Measurements from ENCODE around the gene CIROP. TPM values are rescaled to one million over a fixed set of nuclear protein-coding genes. Genes with fewer than 3 reads are reported as not detected.

Gene CIROP
- total and polyA plus RNA-seq, 9 of the 15 experiments (the other 6 are each of a cell fraction or from before 2014, with no cell fraction given): not detected

DNA sequence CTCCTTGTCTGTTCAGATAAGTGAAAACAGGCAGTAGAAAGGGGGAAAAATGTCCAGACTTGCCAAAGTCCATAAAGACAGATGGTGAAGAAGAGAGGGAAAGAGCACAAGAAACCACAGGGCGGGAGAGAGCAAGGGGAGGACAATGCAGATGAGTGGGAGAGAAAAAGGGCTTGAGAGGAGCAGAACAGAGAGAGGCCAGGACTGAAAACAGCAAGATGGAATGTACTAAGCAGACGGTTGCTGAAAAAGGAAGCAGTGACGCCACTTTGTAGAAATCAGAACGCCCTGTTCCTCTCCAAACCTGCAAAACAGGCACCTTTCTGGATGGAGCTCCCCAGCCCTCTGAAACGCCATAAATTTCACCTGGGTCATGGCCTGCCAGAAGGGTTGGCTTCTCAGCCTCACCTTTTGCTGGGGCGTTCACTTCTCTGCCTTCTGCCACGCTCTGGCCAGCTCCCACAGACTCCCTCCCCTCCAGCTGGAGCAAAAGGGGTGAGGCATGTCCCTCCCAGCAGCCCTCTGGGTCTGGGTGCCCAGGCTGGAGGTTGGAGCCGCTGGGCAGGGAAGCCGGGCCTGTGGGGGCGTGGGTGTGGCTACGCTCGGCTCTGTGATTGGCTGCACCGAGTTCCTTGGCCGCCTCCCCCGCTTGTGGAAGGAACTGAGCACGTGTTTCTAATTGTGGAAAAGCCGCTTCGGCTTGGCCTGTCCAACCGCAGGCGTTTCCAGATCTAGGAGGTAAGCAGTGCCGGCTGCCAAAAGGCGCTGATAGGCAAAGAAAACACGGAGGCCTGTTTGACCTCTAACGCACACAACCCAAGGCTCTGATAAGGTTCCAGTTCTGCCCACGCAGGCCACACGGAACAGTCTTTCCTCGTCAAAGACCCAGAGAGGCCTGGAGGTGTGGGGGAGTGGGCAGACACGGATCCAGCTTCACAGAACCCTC lies 49.3 kb upstream of the CIROP start (continued):
- no peak for TF ChIP-seq ZNF766 (CRISPR knock-in tag; conservative IDR thresholded peaks at IDR 0.05)
- TF ChIP-seq ZNF668 (CRISPR knock-in tag; IDR thresholded peaks at IDR 0.05): peak; percentile 24; the same call in 1 of the 2 replicates
- no peak for TF ChIP-seq PHB (CRISPR knock-in tag; IDR thresholded peaks at IDR 0.05)
- no peak for TF ChIP-seq ZNF384 (IDR thresholded peaks at IDR 0.05; ENCODE audit: low read depth, low read length)
- no peak for TF ChIP-seq CSDE1 (IDR thresholded peaks at IDR 0.05)
- no peak for TF ChIP-seq TAF7 (tag; IDR thresholded peaks at IDR 0.05)
- TF ChIP-seq, protein P1, sequence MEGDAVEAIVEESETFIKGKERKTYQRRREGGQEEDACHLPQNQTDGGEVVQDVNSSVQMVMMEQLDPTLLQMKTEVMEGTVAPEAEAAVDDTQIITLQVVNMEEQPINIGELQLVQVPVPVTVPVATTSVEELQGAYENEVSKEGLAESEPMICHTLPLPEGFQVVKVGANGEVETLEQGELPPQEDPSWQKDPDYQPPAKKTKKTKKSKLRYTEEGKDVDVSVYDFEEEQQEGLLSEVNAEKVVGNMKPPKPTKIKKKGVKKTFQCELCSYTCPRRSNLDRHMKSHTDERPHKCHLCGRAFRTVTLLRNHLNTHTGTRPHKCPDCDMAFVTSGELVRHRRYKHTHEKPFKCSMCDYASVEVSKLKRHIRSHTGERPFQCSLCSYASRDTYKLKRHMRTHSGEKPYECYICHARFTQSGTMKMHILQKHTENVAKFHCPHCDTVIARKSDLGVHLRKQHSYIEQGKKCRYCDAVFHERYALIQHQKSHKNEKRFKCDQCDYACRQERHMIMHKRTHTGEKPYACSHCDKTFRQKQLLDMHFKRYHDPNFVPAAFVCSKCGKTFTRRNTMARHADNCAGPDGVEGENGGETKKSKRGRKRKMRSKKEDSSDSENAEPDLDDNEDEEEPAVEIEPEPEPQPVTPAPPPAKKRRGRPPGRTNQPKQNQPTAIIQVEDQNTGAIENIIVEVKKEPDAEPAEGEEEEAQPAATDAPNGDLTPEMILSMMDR (IDR thresholded peaks at IDR 0.05 in 2 of 3, conservative IDR thresholded peaks at IDR 0.05 in 1 of 3; ENCODE audit: insufficient read depth in 2 of 3, low read depth in 1 of 3, low read length in 3 of 3): no peak
- no peak for TF ChIP-seq ZNF140 (CRISPR knock-in tag; IDR thresholded peaks at IDR 0.05)
- no peak for TF ChIP-seq HMG20A (CRISPR knock-in tag; conservative IDR thresholded peaks at IDR 0.05)
- TF ChIP-seq KDM1A (IDR thresholded peaks at IDR 0.05): peak; percentile 62 to 63
- TF ChIP-seq ZZZ3 (IDR thresholded peaks at IDR 0.05): no peak
- TF ChIP-seq YBX1 (IDR thresholded peaks at IDR 0.05): no peak
- TF ChIP-seq NCOA4 (IDR thresholded peaks at IDR 0.05; ENCODE audit: partially characterized antibody): no peak
- TF ChIP-seq RBM25 (IDR thresholded peaks at IDR 0.05; ENCODE audit: low read depth, low read length, severe bottlenecking): no peak
- TF ChIP-seq, protein P2, sequence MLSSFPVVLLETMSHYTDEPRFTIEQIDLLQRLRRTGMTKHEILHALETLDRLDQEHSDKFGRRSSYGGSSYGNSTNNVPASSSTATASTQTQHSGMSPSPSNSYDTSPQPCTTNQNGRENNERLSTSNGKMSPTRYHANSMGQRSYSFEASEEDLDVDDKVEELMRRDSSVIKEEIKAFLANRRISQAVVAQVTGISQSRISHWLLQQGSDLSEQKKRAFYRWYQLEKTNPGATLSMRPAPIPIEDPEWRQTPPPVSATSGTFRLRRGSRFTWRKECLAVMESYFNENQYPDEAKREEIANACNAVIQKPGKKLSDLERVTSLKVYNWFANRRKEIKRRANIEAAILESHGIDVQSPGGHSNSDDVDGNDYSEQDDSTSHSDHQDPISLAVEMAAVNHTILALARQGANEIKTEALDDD (IDR thresholded peaks at IDR 0.05): no peak
- no peak for TF ChIP-seq MYBL2 (IDR thresholded peaks at IDR 0.05; ENCODE audit: low read depth)
- no peak for TF ChIP-seq MYBL2 (CRISPR knock-in tag; IDR thresholded peaks at IDR 0.05; ENCODE audit: borderline replicate concordance)
- TF ChIP-seq, protein P3, sequence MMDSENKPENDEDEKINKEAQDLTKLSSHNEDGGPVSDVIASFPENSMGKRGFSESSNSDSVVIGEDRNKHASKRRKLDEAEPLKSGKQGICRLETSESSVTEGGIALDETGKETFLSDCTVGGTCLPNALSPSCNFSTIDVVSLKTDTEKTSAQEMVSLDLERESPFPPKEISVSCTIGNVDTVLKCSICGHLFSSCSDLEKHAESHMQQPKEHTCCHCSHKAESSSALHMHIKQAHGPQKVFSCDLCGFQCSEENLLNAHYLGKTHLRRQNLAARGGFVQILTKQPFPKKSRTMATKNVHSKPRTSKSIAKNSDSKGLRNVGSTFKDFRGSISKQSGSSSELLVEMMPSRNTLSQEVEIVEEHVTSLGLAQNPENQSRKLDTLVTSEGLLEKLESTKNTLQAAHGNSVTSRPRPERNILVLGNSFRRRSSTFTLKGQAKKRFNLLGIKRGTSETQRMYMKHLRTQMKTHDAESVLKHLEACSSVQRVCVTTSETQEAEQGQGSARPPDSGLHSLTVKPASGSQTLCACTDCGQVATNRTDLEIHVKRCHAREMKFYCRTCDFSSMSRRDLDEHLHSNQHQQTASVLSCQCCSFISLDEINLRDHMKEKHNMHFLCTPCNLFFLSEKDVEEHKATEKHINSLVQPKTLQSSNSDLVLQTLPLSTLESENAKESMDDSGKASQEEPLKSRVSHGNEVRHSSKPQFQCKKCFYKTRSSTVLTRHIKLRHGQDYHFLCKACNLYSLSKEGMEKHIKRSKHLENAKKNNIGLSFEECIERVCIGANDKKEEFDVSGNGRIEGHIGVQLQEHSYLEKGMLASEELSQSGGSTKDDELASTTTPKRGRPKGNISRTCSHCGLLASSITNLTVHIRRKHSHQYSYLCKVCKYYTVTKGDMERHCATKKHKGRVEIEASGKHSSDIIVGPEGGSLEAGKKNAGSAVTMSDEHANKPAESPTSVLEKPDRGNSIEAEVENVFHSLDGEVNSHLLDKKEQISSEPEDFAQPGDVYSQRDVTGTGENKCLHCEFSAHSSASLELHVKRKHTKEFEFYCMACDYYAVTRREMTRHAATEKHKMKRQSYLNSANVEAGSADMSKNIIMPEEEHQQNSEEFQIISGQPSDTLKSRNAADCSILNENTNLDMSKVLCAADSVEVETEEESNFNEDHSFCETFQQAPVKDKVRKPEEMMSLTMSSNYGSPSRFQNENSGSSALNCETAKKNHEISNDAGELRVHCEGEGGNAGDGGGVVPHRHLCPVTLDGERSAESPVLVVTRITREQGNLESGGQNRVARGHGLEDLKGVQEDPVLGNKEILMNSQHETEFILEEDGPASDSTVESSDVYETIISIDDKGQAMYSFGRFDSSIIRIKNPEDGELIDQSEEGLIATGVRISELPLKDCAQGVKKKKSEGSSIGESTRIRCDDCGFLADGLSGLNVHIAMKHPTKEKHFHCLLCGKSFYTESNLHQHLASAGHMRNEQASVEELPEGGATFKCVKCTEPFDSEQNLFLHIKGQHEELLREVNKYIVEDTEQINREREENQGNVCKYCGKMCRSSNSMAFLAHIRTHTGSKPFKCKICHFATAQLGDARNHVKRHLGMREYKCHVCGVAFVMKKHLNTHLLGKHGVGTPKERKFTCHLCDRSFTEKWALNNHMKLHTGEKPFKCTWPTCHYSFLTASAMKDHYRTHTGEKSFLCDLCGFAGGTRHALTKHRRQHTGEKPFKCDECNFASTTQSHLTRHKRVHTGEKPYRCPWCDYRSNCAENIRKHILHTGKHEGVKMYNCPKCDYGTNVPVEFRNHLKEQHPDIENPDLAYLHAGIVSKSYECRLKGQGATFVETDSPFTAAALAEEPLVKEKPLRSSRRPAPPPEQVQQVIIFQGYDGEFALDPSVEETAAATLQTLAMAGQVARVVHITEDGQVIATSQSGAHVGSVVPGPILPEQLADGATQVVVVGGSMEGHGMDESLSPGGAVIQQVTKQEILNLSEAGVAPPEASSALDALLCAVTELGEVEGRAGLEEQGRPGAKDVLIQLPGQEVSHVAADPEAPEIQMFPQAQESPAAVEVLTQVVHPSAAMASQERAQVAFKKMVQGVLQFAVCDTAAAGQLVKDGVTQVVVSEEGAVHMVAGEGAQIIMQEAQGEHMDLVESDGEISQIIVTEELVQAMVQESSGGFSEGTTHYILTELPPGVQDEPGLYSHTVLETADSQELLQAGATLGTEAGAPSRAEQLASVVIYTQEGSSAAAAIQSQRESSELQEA (IDR thresholded peaks at IDR 0.05; ENCODE audit: low read depth): no peak

Data from K562 (cell line).